GM12878 (cell line): Measurements from ENCODE around the gene TPBGL.

Source experiments
- ATF7 ChIP-seq: fragments of 450-650 bp; IDR thresholded peaks from 2 replicates; pipeline ENCODE4 v1.6.1; 2016; ENCODE audit warnings: low read depth, mild to moderate bottlenecking
- EP300 ChIP-seq, 2 experiments: fragments of 150-350 bp in 1 of 2; IDR thresholded peaks; 2 replicates each; pipeline ENCODE4 v1.6.1; 2011 to 2012; ENCODE audit warnings: low read depth in 2 of 2, low read length in 2 of 2, borderline replicate concordance in 1 of 2, improper control_type of control experiment in 1 of 2, inconsistent platforms in 1 of 2; ENCODE audit not compliant: control insufficient read depth in 1 of 2
- ESRRA ChIP-seq: IDR thresholded peaks from 2 replicates; pipeline ENCODE4 v1.6.1; 2012; ENCODE audit warnings: mild to moderate bottlenecking, low read length, improper control_type of control experiment
- EZH2 ChIP-seq: IDR thresholded peaks from 2 replicates; pipeline ENCODE4 v1.6.1; 2012; ENCODE audit warnings: low read depth, mild to moderate bottlenecking, control low read depth, inconsistent platforms, low read length, borderline replicate concordance; ENCODE audit not compliant: control insufficient read depth
- NFYB ChIP-seq: IDR thresholded peaks from 2 replicates; pipeline ENCODE4 v1.6.1; 2011; ENCODE audit warnings: low read depth, mild to moderate bottlenecking, low read length, improper control_type of control experiment, moderate library complexity; ENCODE audit not compliant: insufficient read depth
- POLR2A ChIP-seq: IDR thresholded peaks from 2 replicates; pipeline ENCODE4 v1.6.1; 2011; ENCODE audit warnings: low read depth, mild to moderate bottlenecking, low read length
- POLR2AphosphoS5 ChIP-seq: IDR thresholded peaks from 2 replicates; pipeline ENCODE4 v1.6.1; 2011; ENCODE audit warnings: mild to moderate bottlenecking, low read length, inconsistent platforms
- SUZ12 ChIP-seq: fragments of 200-600 bp; sonication (generic); IDR thresholded peaks from one replicate; pipeline ENCODE4 v1.6.1; 2018; ENCODE audit warnings: antibody characterized with exemption, mild to moderate bottlenecking; ENCODE audit not compliant: unreplicated experiment
- TAF1 ChIP-seq: IDR thresholded peaks from 2 replicates; pipeline ENCODE4 v1.6.1; 2011; ENCODE audit warnings: mild to moderate bottlenecking, low read depth, low read length, borderline replicate concordance
- ZNF274 ChIP-seq: IDR thresholded peaks from one replicate; pipeline ENCODE4 v1.8.0; 2011; ENCODE audit not compliant: insufficient read length, insufficient read depth
- TF ChIP-seq, protein P1 (sequence below), 3 experiments: IDR thresholded peaks in 2 of 3; conservative IDR thresholded peaks in 1 of 3; 2 replicates each; pipeline ENCODE4 v1.5.1; 2011; ENCODE audit warnings: low read depth in 3 of 3, low read length in 3 of 3, mild to moderate bottlenecking in 3 of 3, control low read depth in 2 of 3, moderate library complexity in 2 of 3, inconsistent platforms in 1 of 3, mixed read lengths in 1 of 3; ENCODE audit not compliant: control insufficient read depth in 2 of 3, insufficient read depth in 1 of 3; ENCODE audit errors: extremely low read depth in 1 of 3
- TF ChIP-seq, protein P2 (sequence below): fragments of 450-650 bp; IDR thresholded peaks from 2 replicates; pipeline ENCODE4 v1.6.1; 2016; ENCODE audit warnings: mild to moderate bottlenecking
- TF ChIP-seq, protein P3 (sequence below): fragments of 450-650 bp; IDR thresholded peaks from 2 replicates; pipeline ENCODE4 v1.6.1; 2017; ENCODE audit warnings: antibody characterized with exemption, mild to moderate bottlenecking, moderate library complexity

DNA sequence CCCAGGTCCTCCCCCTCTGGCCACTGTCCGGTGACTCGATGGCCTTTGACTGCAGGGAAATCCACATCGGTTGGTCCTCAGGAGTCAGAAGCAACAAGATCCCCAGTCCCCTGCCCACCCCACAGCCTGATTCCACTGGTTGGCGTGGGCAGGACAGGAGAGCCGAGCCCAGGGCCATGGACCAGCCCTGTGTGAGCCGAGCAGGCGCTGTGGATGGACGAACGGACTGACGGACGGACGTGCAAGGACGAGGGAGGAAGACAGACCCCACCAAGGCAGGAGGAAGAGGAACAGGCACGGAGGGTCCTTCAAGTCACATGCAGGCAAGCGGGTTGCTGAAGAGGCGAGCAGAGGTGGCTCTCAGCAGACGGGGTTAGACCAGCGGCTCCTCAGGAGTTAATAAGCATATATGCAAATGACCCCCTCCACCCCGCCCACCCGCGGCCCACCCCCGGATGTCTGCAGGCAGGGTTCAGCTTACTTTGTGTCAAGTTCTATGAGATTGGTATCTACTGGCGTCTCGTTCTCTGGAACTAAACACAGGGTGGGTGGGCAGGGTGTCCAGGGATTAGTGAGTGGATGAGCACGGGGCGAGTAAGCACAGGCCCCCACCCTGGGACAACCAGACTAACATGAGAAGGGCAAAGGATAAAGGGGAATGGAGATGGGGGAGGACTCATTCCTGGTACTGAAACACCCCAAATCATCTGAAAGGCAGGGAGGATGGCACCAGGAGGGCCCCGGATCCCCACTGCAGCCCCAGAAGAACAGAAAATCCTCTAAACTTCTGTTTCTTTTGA, 26.8 kb downstream of the TPBGL start:
- TF ChIP-seq, protein P1, sequence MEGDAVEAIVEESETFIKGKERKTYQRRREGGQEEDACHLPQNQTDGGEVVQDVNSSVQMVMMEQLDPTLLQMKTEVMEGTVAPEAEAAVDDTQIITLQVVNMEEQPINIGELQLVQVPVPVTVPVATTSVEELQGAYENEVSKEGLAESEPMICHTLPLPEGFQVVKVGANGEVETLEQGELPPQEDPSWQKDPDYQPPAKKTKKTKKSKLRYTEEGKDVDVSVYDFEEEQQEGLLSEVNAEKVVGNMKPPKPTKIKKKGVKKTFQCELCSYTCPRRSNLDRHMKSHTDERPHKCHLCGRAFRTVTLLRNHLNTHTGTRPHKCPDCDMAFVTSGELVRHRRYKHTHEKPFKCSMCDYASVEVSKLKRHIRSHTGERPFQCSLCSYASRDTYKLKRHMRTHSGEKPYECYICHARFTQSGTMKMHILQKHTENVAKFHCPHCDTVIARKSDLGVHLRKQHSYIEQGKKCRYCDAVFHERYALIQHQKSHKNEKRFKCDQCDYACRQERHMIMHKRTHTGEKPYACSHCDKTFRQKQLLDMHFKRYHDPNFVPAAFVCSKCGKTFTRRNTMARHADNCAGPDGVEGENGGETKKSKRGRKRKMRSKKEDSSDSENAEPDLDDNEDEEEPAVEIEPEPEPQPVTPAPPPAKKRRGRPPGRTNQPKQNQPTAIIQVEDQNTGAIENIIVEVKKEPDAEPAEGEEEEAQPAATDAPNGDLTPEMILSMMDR (IDR thresholded peaks at IDR 0.05 in 2 of 3, conservative IDR thresholded peaks at IDR 0.05 in 1 of 3; ENCODE audit: control insufficient read depth in 2 of 3, extremely low read depth in 1 of 3, insufficient read depth in 1 of 3, low read depth in 3 of 3, low read length in 3 of 3), result no peak
- TF ChIP-seq, protein P2, sequence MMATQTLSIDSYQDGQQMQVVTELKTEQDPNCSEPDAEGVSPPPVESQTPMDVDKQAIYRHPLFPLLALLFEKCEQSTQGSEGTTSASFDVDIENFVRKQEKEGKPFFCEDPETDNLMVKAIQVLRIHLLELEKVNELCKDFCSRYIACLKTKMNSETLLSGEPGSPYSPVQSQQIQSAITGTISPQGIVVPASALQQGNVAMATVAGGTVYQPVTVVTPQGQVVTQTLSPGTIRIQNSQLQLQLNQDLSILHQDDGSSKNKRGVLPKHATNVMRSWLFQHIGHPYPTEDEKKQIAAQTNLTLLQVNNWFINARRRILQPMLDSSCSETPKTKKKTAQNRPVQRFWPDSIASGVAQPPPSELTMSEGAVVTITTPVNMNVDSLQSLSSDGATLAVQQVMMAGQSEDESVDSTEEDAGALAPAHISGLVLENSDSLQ, result no peak
- TF ChIP-seq POLR2AphosphoS5 (no peak), ATF7 (no peak), EP300 (IDR thresholded peaks at IDR 0.05; ENCODE audit: borderline replicate concordance in 1 of 2, control insufficient read depth in 1 of 2, low read depth in 2 of 2, low read length in 2 of 2) (no peak), TAF1 (no peak), SUZ12 (no peak), ZNF274 (no peak), EZH2 (no peak), ESRRA (no peak), NFYB (no peak), POLR2A (no peak)
- TF ChIP-seq, protein P3, sequence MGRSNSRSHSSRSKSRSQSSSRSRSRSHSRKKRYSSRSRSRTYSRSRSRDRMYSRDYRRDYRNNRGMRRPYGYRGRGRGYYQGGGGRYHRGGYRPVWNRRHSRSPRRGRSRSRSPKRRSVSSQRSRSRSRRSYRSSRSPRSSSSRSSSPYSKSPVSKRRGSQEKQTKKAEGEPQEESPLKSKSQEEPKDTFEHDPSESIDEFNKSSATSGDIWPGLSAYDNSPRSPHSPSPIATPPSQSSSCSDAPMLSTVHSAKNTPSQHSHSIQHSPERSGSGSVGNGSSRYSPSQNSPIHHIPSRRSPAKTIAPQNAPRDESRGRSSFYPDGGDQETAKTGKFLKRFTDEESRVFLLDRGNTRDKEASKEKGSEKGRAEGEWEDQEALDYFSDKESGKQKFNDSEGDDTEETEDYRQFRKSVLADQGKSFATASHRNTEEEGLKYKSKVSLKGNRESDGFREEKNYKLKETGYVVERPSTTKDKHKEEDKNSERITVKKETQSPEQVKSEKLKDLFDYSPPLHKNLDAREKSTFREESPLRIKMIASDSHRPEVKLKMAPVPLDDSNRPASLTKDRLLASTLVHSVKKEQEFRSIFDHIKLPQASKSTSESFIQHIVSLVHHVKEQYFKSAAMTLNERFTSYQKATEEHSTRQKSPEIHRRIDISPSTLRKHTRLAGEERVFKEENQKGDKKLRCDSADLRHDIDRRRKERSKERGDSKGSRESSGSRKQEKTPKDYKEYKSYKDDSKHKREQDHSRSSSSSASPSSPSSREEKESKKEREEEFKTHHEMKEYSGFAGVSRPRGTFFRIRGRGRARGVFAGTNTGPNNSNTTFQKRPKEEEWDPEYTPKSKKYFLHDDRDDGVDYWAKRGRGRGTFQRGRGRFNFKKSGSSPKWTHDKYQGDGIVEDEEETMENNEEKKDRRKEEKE, result no peak
